GM21381 (cell line): ENCODE results near the gene MSMO1.

Source experiments
- ATAC-seq: cut with Tn5 transposase; IDR thresholded peaks from one replicate; pipeline ENCODE4 v1.9.1; 2021; ENCODE audit warnings: mild to moderate bottlenecking, moderate library complexity; ENCODE audit not compliant: unreplicated experiment

Gene MSMO1

GRCh38 chr4:165386328-165386727 is 58.9 kb downstream of the MSMO1 start:
- no peak for ATAC-seq

DNA sequence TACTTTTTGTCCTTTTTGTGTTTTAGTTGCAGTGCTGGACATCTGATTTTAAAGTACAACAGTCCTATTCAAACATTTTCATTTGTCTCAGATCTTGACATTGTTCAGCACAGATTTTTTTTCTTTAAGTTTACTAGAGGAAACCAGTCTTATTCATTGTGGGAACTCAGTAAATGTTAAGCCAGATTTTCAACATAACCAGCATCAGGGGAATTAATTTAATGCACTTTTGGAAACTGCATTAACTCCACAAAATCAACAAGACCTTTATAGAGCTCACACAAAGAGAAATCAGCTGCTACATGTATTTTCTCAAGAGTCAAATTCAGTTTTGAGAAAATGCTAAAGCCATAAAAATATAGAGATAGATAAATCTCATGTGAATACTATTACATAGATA is 61.3 kb downstream of the MSMO1 start:
- ATAC-seq: no peak
